ENCODE results near the gene OMA1.

The OMA1 gene

DNA sequence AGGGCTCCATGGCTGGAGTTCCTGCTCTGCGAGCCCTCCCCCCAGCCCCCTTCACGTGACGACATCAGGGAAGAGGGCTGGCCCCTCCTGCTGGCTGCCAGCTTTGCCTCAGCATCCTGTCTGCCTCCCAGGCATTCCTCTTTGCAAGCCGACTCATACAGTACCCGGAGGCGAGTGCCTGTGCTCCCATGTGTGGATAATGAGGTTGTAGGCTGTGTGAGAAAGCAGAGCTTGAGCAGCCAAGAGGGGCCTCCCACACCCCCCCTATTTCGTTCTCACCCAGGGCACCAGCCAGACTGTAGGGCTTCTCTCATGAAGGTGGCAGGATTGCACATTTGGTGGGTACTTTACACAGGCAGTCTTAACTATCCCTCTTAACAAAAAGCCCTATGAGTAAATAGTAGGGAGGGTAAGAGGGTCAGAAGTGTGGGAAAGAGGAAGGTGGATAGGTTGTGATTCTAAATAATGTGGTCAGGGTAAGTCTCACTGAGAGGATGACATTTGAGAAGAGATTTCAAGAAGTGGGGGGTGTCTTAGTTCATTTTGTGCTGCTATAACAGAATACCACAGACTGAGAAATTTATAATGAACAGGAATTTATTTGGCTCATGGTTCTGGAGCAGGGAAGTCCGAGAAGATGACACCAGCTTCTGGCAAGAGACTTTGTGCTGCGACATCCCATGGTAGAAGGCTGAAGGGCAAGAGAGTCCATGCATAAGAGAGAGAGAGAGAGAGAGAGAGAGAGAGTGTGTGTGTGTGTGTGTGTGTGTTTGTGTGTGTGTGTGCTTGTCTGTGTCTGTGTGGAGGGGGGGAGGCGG lies 113.5 kb downstream of the OMA1 start:
- TF ChIP-seq ARNTL (CRISPR knock-in tag; IDR thresholded peaks at IDR 0.05; ENCODE audit: borderline replicate concordance, low read depth) (no peak), ZNF70 (CRISPR knock-in tag; IDR thresholded peaks at IDR 0.05) (no peak), CSDC2 (CRISPR knock-in tag; IDR thresholded peaks at IDR 0.05) (no peak), ESRRG (CRISPR knock-in tag; IDR thresholded peaks at IDR 0.05) (no peak), GLIS3 (CRISPR knock-in tag; IDR thresholded peaks at IDR 0.05) (no peak), ZNF565 (CRISPR knock-in tag; conservative IDR thresholded peaks at IDR 0.05; ENCODE audit: low read depth) (no peak), ISL1 (CRISPR knock-in tag; IDR thresholded peaks at IDR 0.05) (no peak), OSR1 (CRISPR knock-in tag; IDR thresholded peaks at IDR 0.05) (no peak), ZC3H10 (CRISPR knock-in tag; IDR thresholded peaks at IDR 0.05) (no peak)
- TF ChIP-seq, protein P1, sequence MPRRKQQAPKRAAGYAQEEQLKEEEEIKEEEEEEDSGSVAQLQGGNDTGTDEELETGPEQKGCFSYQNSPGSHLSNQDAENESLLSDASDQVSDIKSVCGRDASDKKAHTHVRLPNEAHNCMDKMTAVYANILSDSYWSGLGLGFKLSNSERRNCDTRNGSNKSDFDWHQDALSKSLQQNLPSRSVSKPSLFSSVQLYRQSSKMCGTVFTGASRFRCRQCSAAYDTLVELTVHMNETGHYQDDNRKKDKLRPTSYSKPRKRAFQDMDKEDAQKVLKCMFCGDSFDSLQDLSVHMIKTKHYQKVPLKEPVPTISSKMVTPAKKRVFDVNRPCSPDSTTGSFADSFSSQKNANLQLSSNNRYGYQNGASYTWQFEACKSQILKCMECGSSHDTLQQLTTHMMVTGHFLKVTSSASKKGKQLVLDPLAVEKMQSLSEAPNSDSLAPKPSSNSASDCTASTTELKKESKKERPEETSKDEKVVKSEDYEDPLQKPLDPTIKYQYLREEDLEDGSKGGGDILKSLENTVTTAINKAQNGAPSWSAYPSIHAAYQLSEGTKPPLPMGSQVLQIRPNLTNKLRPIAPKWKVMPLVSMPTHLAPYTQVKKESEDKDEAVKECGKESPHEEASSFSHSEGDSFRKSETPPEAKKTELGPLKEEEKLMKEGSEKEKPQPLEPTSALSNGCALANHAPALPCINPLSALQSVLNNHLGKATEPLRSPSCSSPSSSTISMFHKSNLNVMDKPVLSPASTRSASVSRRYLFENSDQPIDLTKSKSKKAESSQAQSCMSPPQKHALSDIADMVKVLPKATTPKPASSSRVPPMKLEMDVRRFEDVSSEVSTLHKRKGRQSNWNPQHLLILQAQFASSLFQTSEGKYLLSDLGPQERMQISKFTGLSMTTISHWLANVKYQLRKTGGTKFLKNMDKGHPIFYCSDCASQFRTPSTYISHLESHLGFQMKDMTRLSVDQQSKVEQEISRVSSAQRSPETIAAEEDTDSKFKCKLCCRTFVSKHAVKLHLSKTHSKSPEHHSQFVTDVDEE (CRISPR knock-in tag; IDR thresholded peaks at IDR 0.05): no peak
- TF ChIP-seq, protein P2, sequence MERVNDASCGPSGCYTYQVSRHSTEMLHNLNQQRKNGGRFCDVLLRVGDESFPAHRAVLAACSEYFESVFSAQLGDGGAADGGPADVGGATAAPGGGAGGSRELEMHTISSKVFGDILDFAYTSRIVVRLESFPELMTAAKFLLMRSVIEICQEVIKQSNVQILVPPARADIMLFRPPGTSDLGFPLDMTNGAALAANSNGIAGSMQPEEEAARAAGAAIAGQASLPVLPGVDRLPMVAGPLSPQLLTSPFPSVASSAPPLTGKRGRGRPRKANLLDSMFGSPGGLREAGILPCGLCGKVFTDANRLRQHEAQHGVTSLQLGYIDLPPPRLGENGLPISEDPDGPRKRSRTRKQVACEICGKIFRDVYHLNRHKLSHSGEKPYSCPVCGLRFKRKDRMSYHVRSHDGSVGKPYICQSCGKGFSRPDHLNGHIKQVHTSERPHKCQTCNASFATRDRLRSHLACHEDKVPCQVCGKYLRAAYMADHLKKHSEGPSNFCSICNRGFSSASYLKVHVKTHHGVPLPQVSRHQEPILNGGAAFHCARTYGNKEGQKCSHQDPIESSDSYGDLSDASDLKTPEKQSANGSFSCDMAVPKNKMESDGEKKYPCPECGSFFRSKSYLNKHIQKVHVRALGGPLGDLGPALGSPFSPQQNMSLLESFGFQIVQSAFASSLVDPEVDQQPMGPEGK (CRISPR knock-in tag; IDR thresholded peaks at IDR 0.05; ENCODE audit: borderline replicate concordance): no peak; the same call in 1 of the 2 replicates
- TF ChIP-seq, protein P3, sequence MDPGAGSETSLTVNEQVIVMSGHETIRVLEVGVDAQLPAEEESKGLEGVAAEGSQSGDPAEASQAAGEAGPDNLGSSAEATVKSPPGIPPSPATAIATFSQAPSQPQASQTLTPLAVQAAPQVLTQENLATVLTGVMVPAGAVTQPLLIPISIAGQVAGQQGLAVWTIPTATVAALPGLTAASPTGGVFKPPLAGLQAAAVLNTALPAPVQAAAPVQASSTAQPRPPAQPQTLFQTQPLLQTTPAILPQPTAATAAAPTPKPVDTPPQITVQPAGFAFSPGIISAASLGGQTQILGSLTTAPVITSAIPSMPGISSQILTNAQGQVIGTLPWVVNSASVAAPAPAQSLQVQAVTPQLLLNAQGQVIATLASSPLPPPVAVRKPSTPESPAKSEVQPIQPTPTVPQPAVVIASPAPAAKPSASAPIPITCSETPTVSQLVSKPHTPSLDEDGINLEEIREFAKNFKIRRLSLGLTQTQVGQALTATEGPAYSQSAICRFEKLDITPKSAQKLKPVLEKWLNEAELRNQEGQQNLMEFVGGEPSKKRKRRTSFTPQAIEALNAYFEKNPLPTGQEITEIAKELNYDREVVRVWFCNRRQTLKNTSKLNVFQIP (CRISPR knock-in tag; IDR thresholded peaks at IDR 0.05; ENCODE audit: borderline replicate concordance, low read depth): no peak
- TF ChIP-seq, protein P4, sequence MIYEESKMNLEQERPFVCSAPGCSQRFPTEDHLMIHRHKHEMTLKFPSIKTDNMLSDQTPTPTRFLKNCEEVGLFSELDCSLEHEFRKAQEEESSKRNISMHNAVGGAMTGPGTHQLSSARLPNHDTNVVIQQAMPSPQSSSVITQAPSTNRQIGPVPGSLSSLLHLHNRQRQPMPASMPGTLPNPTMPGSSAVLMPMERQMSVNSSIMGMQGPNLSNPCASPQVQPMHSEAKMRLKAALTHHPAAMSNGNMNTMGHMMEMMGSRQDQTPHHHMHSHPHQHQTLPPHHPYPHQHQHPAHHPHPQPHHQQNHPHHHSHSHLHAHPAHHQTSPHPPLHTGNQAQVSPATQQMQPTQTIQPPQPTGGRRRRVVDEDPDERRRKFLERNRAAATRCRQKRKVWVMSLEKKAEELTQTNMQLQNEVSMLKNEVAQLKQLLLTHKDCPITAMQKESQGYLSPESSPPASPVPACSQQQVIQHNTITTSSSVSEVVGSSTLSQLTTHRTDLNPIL (CRISPR knock-in tag; IDR thresholded peaks at IDR 0.05; ENCODE audit: low read depth): no peak

DNA sequence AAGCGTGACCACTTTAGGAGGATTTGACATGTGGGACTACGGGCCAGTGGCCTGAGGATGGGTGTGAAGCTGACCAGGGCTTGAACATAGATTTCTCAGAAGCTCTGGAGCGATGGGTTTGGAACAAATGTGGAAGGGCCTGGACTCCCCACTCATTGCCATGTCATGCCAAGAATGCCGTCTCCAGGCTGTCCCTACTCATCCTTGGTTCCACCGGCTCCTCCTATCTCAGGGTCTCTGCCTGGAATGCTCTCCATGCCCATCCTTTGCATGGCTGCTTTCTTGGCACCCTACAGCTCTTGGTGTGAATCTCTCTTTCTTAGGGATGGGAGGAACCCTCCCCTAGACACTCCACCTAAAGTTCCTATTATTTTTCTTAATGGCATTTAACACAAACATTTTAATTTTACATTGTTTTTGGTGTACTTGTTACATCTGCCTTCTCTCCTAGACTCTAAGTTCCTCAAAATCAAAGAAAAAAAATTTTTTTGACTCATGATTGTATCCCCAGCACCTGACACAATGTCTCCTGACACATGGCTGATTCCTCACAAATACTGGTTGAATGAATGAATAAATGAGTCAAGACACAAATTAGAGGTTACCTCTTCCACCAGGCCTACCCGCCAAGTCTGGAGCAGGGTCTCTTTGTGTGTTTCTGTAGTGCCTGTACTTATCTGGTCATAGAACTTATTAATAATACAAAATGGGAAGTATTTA lies 114.5 kb downstream of the OMA1 start:
- TF ChIP-seq, protein P5, sequence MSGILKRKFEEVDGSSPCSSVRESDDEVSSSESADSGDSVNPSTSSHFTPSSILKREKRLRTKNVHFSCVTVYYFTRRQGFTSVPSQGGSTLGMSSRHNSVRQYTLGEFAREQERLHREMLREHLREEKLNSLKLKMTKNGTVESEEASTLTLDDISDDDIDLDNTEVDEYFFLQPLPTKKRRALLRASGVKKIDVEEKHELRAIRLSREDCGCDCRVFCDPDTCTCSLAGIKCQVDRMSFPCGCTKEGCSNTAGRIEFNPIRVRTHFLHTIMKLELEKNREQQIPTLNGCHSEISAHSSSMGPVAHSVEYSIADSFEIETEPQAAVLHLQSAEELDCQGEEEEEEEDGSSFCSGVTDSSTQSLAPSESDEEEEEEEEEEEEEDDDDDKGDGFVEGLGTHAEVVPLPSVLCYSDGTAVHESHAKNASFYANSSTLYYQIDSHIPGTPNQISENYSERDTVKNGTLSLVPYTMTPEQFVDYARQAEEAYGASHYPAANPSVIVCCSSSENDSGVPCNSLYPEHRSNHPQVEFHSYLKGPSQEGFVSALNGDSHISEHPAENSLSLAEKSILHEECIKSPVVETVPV (CRISPR knock-in tag; IDR thresholded peaks at IDR 0.05): no peak
- no peak for TF ChIP-seq ZNF8 (CRISPR knock-in tag; IDR thresholded peaks at IDR 0.05)
- no peak for TF ChIP-seq ARNTL (CRISPR knock-in tag; IDR thresholded peaks at IDR 0.05; ENCODE audit: borderline replicate concordance, low read depth)
- TF ChIP-seq PPARA (CRISPR knock-in tag; IDR thresholded peaks at IDR 0.05; ENCODE audit: borderline replicate concordance): no peak
- no peak for TF ChIP-seq CSDC2 (CRISPR knock-in tag; IDR thresholded peaks at IDR 0.05)
- no peak for TF ChIP-seq ZNF565 (CRISPR knock-in tag; conservative IDR thresholded peaks at IDR 0.05; ENCODE audit: low read depth)
- no peak for ATAC-seq

More for the DNA sequence above, 113.5 kb downstream of the OMA1 start:
- peak; percentile 98 for ATAC-seq
